OCI-LY3 (cell line): Measurements from ENCODE around the gene PPP1R9A.

ENCODE experiments used
- H2AFZ ChIP-seq: fragments of 200-600, 300-600 bp; shearing (Covaris generic); 2 replicates; pipeline ENCODE4 v1.6.0; 2014; ENCODE audit warnings: antibody characterized with exemption, low read depth, low read length
- H3K27ac ChIP-seq: fragments of 200-600, 300-600 bp; sonication (generic); 2 replicates; pipeline ENCODE4 v1.5.1; 2014; ENCODE audit warnings: mild to moderate bottlenecking, low read length, moderate library complexity, mixed read lengths
- H3K27me3 ChIP-seq: fragments of 200-600, 300-600 bp; sonication (generic); 2 replicates; pipeline ENCODE4 v1.6.1; 2014; ENCODE audit warnings: low read depth, low read length, mixed read lengths
- H3K36me3 ChIP-seq: fragments of 200-600, 300-600 bp; sonication (generic); replicated peaks from 2 replicates; pipeline ENCODE3; 2014; ENCODE audit warnings: low read depth, low read length, mixed read lengths
- H3K4me1 ChIP-seq: fragments of 300-600, 200-600 bp; sonication (generic); 2 replicates; pipeline ENCODE4 v1.6.1; 2014; ENCODE audit warnings: low read length, mixed read lengths
- H3K4me2 ChIP-seq: fragments of 200-600, 300-600 bp; sonication (generic); 2 replicates; pipeline ENCODE4 v1.6.1; 2014; ENCODE audit warnings: low read length, mixed read lengths
- H3K4me3 ChIP-seq: fragments of 300-600, 200-600 bp; sonication (generic); 2 replicates; pipeline ENCODE4 v1.5.1; 2014; ENCODE audit warnings: antibody characterized with exemption, mild to moderate bottlenecking, low read length, moderate library complexity
- H3K79me2 ChIP-seq: fragments of 300-600, 200-600 bp; shearing (Covaris generic); 2 replicates; pipeline ENCODE4 v1.6.1; 2014; ENCODE audit warnings: mild to moderate bottlenecking, low read length, mixed read lengths
- H3K9ac ChIP-seq: fragments of 300-600, 200-600 bp; shearing (Covaris generic); 2 replicates; pipeline ENCODE4 v1.6.0; 2014; ENCODE audit warnings: mild to moderate bottlenecking, low read length, moderate library complexity
- H3K9me3 ChIP-seq: fragments of 200-600, 300-600 bp; shearing (Covaris generic); 2 replicates; pipeline ENCODE4 v1.6.1; 2014; ENCODE audit warnings: low read length, mixed read lengths; ENCODE audit not compliant: insufficient read depth
- H4K20me1 ChIP-seq: fragments of 200-600, 300-600 bp; sonication (generic); 2 replicates; pipeline ENCODE4 v1.6.1; 2016; ENCODE audit warnings: low read length, mixed read lengths; ENCODE audit not compliant: insufficient read depth
- EZH2phosphoT487 ChIP-seq: fragments of 200-600 bp; shearing (Covaris generic); IDR thresholded peaks from 2 replicates; pipeline ENCODE4 v1.6.1; 2018; ENCODE audit warnings: antibody characterized with exemption, mixed run types, low read depth
- TF ChIP-seq, protein P1 (sequence below): fragments of 200-600, 300-600 bp; sonication (generic); IDR thresholded peaks from 2 replicates; pipeline ENCODE4 v1.5.1; 2014; ENCODE audit warnings: antibody characterized with exemption, low read length, low read depth

Gene PPP1R9A

DNA sequence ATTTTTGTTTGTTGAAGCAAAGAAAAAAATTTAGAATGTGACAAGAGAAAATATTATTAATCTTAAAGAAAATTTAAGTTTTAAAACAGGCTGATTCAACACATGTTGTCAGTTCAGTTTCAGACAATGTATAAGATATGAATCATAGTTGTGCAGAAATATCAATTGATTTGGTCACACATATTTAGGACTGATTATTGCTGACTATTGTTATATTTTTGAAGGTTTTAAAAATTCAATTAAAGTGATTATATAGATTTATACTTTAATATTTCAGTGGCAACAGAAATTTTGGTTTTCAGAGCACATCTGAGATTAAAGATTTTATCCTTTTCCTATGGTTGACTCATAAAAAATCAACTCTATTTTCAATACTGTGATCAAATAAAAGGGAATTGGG, 284.4 kb downstream of the PPP1R9A start:
- TF ChIP-seq, protein P1, sequence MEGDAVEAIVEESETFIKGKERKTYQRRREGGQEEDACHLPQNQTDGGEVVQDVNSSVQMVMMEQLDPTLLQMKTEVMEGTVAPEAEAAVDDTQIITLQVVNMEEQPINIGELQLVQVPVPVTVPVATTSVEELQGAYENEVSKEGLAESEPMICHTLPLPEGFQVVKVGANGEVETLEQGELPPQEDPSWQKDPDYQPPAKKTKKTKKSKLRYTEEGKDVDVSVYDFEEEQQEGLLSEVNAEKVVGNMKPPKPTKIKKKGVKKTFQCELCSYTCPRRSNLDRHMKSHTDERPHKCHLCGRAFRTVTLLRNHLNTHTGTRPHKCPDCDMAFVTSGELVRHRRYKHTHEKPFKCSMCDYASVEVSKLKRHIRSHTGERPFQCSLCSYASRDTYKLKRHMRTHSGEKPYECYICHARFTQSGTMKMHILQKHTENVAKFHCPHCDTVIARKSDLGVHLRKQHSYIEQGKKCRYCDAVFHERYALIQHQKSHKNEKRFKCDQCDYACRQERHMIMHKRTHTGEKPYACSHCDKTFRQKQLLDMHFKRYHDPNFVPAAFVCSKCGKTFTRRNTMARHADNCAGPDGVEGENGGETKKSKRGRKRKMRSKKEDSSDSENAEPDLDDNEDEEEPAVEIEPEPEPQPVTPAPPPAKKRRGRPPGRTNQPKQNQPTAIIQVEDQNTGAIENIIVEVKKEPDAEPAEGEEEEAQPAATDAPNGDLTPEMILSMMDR = no peak
- TF ChIP-seq EZH2phosphoT487 = no peak
- no peak overlapping the region for H3K9ac ChIP-seq
- no peaks in the 10 kb centered on the region for H3K79me2 ChIP-seq
- H4K20me1 ChIP-seq = no peaks in the 10 kb centered on the region
- no peaks in the 10 kb centered on the region for H3K4me1 ChIP-seq
- no peak overlapping the region for H3K27ac ChIP-seq
- peaks cover 3% of the 10 kb centered on the region for H3K27me3 ChIP-seq
- no peak overlapping the region for H2AFZ ChIP-seq
- no peaks in the 10 kb centered on the region for H3K9me3 ChIP-seq
- no peaks in the 10 kb centered on the region for H3K36me3 ChIP-seq
- H3K4me2 ChIP-seq = no peak overlapping the region
- H3K4me3 ChIP-seq = no peak overlapping the region

DNA sequence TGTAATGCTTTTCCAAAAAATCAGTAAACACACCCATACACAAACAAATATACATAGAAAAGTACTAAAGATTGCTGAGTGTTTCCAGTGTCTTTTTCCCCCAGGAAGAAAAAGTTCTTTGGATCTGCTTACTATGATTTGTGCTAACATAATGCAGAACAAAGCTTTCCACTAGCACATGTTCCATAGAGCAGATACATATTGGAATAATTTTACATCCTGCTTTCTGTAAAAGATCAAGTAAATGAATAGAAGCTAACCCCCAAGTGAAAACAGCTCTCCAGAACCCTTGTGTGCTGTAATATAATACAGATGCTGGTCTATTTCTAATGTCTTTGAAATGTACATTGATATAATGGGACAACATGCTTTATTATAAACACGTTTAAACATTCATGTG, 291.5 kb downstream of the PPP1R9A start:
- H3K27ac ChIP-seq = no peak overlapping the region
- no peaks in the 10 kb centered on the region for H3K9me3 ChIP-seq
- no peaks in the 10 kb centered on the region for H4K20me1 ChIP-seq
- no peaks in the 10 kb centered on the region for H3K4me1 ChIP-seq
- peaks cover 2% of the 10 kb centered on the region for H3K27me3 ChIP-seq
- no peak overlapping the region for H2AFZ ChIP-seq
- TF ChIP-seq EZH2phosphoT487 = no peak
- TF ChIP-seq, protein P1 = no peak
- H3K9ac ChIP-seq = no peak overlapping the region
- no peaks in the 10 kb centered on the region for H3K36me3 ChIP-seq
- H3K79me2 ChIP-seq = no peaks in the 10 kb centered on the region
- no peak overlapping the region for H3K4me3 ChIP-seq
- no peak overlapping the region for H3K4me2 ChIP-seq

DNA sequence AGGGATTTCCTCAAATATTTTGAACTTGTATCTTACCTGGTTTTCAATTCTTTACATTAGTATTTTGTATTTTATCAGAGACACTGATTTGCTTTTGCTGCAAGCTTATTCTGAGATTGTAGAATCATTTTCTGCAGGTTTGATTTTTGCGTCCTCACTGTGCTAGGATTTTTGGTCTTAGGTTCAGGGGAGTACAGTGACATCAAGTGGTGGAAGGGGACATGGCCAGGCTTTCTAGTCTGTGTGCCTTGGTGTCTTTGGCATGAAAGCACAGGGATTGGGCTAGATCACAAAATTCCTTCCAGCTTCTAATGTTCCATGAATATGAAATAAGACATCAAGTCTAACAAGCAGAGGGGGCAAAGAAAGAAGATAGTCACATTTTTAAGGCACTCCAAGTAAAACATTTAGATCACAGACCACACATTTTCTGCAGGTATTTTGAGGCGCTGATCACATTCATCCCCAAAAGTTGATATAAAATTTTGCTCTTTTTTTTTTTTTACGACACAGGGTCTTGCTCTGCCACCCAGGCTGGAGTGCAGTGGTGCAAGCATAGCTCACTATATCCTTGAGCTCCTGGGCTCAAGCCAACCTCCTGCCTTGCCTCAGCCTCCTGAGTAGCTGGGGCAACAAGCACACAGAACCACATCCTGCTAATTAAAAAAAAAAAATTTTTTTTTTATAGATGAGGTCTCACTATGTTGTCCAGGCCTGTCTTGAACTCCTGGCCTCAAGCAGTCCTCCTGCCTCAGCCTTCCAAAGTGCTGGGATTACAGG, 292.6 kb downstream of the PPP1R9A start:
- H3K9ac ChIP-seq = no peak overlapping the region
- H3K36me3 ChIP-seq = no peaks in the 10 kb centered on the region
- no peaks in the 10 kb centered on the region; the same call in 1 of the 2 replicates for H3K27me3 ChIP-seq
- H3K4me2 ChIP-seq = no peak overlapping the region
- H3K79me2 ChIP-seq = no peaks in the 10 kb centered on the region
- H3K9me3 ChIP-seq = no peaks in the 10 kb centered on the region
- H3K27ac ChIP-seq = no peak overlapping the region
- no peaks in the 10 kb centered on the region for H3K4me1 ChIP-seq
- no peak overlapping the region for H2AFZ ChIP-seq
- H3K4me3 ChIP-seq = no peak overlapping the region
- H4K20me1 ChIP-seq = no peaks in the 10 kb centered on the region
- TF ChIP-seq, protein P1 = peak; percentile 73
- TF ChIP-seq EZH2phosphoT487 = no peak

DNA sequence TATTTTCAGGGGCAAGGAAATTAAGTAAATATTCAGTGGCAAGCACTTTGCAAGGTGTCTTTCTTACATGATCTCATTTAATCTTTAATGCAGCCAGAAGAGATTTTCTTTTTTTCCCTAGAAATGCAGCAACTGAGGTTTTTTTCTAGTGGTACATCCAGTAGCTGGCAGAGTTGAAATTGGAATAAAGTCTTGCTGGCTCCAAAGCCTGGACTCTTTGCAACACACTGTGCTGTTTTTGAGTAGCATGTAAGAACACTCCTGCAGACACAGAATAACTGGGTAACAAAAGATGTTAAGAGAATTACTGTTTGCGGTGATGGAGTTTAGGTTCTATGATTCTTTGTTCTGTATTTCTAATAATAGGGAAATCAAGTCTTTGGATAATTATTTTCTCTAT, 293.3 kb downstream of the PPP1R9A start:
- no peaks in the 10 kb centered on the region for H3K36me3 ChIP-seq
- no peak overlapping the region for H3K9ac ChIP-seq
- TF ChIP-seq, protein P1 = no peak
- TF ChIP-seq EZH2phosphoT487 = no peak
- no peak overlapping the region for H3K4me3 ChIP-seq
- no peaks in the 10 kb centered on the region for H3K9me3 ChIP-seq
- no peak overlapping the region for H3K27ac ChIP-seq
- no peaks in the 10 kb centered on the region for H3K79me2 ChIP-seq
- no peak overlapping the region for H2AFZ ChIP-seq
- H4K20me1 ChIP-seq = no peaks in the 10 kb centered on the region
- no peak overlapping the region for H3K4me2 ChIP-seq
- no peaks in the 10 kb centered on the region for H3K4me1 ChIP-seq
- H3K27me3 ChIP-seq = no peaks in the 10 kb centered on the region; the same call in 1 of the 2 replicates
